ENCODE results near the gene ZBTB44. TPM values are rescaled to one million over a fixed set of nuclear protein-coding genes. Genes with fewer than 3 reads are reported as not detected.

Gene ZBTB44
- total RNA-seq, 1 donor from 2014 or later = 24.4 TPM

DNA sequence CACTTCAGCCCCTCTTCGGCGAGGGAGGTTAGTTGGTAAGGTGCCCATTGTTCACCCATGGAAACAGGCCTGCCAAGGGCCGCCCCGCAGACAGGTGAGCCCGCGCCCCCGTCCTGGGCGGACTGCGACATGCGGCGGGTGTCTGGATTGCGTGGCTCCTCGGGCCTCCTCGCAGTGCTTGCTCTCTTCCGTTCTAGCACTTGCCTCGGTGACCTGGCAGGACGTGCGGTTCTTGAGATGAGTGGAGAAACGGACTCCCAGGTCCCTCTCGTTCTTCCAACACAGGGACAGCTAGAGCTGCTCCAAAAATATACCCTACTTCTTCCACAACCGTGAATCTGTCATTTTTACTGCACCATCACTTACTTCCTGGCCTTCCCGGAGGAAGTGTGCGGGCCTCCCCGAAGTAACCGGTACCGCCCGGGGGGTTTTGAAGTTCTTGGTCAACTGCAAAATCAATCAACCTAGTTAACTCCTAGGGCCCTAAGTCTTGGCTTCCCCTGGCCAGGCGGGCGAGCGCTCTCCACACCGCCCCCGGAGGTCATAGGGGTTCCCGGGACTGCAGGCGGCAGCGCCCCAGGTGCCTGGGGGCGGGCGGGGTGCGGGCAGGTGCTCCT, 745 bp upstream of the ZBTB44 start:
- peak overlapping the region; percentile 31 to 90 for H3K27ac ChIP-seq
- no peaks in the 10 kb centered on the region for H3K9me3 ChIP-seq
- H3K4me1 ChIP-seq = peaks cover 0 to 21% of the 10 kb centered on the region in 2 donors
- H3K4me3 ChIP-seq = peak overlapping the region; percentile 89 to 98
- TF ChIP-seq, protein P1, sequence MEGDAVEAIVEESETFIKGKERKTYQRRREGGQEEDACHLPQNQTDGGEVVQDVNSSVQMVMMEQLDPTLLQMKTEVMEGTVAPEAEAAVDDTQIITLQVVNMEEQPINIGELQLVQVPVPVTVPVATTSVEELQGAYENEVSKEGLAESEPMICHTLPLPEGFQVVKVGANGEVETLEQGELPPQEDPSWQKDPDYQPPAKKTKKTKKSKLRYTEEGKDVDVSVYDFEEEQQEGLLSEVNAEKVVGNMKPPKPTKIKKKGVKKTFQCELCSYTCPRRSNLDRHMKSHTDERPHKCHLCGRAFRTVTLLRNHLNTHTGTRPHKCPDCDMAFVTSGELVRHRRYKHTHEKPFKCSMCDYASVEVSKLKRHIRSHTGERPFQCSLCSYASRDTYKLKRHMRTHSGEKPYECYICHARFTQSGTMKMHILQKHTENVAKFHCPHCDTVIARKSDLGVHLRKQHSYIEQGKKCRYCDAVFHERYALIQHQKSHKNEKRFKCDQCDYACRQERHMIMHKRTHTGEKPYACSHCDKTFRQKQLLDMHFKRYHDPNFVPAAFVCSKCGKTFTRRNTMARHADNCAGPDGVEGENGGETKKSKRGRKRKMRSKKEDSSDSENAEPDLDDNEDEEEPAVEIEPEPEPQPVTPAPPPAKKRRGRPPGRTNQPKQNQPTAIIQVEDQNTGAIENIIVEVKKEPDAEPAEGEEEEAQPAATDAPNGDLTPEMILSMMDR (IDR thresholded peaks at IDR 0.05) = no peak
- intact Hi-C loops (cut with DNase I) = loop anchor here (2.0 to 10.0 kb wide), 4 partner anchors 112 to 549 kb away; partner anchors contain the start of genes ADAMTS8, APLP2 and NFRKB
- H3K36me3 ChIP-seq = no peaks in the 10 kb centered on the region
- H3K27me3 ChIP-seq = no peaks in the 10 kb centered on the region
- no peak for DNase-seq (ENCODE audit: low spot score in 2 of 2)

DNA sequence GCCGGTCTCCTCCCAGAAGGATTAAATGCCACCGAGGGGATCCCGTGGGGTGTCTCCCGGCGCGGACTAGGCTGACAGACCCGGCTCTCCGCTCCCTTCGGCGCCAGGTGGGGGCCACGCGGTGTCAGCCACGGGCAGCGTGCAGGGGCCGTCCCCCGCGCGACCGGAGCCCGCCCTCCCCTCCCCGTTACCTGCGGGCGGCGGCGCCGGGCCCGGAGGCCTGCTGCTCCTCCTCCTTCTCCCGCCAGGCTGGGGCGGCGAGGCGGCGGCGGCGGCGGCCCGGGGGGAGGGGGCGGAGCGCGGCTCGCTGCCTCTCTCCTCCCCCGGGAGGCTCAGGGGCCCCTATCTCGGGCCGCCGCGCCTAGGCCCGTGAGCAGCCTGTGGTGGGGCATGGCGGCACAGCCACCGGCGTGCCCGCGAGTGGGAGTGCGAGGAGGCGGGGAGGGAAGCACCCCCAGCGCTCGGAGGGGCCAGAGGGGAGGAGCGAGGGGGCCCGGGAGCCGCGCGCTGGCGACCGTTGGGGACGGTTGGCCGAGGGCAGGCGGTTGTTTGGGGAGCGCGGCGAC, 450 bp downstream of the ZBTB44 start:
- DNase-seq (ENCODE audit: low spot score in 2 of 2) = peak; percentile 11 to 71
- Histone ChIP-seq H3K4me1 (peaks cover 0 to 25% of the 10 kb centered on the region in 2 donors), H3K27ac (peak overlapping the region; percentile 90 to 95), H3K9me3 (no peaks in the 10 kb centered on the region), H3K4me3 (peak overlapping the region; percentile 89 to 98), H3K27me3 (no peaks in the 10 kb centered on the region), H3K36me3 (no peaks in the 10 kb centered on the region)
- TF ChIP-seq, protein P1 (IDR thresholded peaks at IDR 0.05) = no peak
- intact Hi-C loops (cut with DNase I) = loop anchor here (2.0 to 10.0 kb wide), 7 partner anchors 88 to 598 kb away; partner anchors contain the start of genes APLP2, NFRKB and PRDM10

DNA sequence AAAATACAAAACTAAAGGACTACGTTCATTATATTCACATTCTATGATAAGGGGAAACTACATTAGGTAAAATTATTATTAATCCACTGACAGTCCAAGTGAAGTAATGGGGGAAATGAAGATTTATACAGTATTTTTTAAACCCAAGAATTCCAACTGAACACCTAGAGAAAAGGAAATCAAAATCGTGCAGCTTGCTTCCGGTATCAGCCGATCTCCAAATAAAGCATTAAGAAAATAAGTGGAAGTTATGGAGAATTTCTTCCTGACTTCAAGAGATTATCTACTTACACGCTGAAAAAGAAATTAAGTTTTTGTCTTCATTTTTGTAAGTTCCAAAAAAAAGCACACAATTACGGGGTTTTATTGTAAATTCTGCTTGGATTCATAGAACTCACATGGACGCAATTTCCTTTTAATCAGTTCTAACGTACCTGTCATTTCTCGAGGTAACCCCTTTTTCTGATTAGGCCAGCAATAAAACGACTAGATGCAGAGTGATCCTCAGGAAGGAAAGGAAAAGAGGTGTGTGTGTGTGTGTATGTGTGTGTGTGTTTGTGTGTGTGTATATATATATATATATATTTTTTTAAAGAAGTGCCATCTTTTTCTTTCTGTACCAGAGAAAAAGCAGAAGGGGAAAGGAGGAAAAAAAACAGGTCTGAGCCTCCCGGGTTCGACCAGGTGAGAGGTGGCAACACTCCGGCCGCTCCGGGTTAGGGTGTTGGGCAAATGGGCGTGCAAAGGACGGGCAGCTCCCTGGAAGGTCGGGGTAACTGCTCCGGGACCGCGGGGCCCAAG, 1.1 kb downstream of the ZBTB44 start:
- intact Hi-C loops (cut with DNase I) = loop anchor here (2.0 to 10.0 kb wide), 7 partner anchors 89 to 599 kb away; partner anchors contain the start of genes APLP2, NFRKB and PRDM10
- no peaks in the 10 kb centered on the region for H3K27me3 ChIP-seq
- H3K4me1 ChIP-seq = peaks cover 0 to 25% of the 10 kb centered on the region in 2 donors
- no peaks in the 10 kb centered on the region for H3K36me3 ChIP-seq
- peak overlapping the region; percentile 90 to 95 for H3K27ac ChIP-seq
- no peaks in the 10 kb centered on the region for H3K9me3 ChIP-seq
- H3K4me3 ChIP-seq = peak overlapping the region; percentile 89 to 98
- TF ChIP-seq, protein P1 (IDR thresholded peaks at IDR 0.05) = no peak
- DNase-seq (ENCODE audit: low spot score in 2 of 2) = no peak

DNA sequence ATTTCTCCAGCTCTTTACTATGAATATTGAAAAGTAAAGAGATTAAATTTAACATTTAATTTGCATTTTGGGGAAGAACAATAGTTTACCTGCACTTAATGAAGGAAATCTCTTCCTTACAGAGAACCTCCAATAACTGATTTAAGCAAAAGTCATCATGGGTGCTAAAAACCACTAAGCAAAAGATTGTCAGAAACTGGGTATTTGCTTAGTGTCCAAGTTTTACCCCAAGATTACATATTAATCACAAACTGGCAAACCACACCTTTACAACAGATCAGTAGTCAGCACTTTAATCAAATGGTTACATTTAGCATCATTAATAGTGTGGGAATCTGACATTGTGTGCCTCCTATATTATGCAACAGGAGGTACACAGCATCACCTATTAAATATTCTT, 2.7 kb downstream of the ZBTB44 start:
- no peak overlapping the region for H3K27ac ChIP-seq
- peaks cover 0 to 25% of the 10 kb centered on the region in 2 donors for H3K4me1 ChIP-seq
- H3K9me3 ChIP-seq = no peaks in the 10 kb centered on the region
- intact Hi-C loops (cut with DNase I) = loop anchor here (5.0 to 10.0 kb wide), 6 partner anchors 90 to 600 kb away; partner anchors contain the start of genes NFRKB and PRDM10
- H3K36me3 ChIP-seq = no peaks in the 10 kb centered on the region
- no peak for DNase-seq (ENCODE audit: low spot score in 2 of 2)
- TF ChIP-seq, protein P1 (IDR thresholded peaks at IDR 0.05) = no peak
- H3K27me3 ChIP-seq = no peaks in the 10 kb centered on the region
- H3K4me3 ChIP-seq = no peak overlapping the region

DNA sequence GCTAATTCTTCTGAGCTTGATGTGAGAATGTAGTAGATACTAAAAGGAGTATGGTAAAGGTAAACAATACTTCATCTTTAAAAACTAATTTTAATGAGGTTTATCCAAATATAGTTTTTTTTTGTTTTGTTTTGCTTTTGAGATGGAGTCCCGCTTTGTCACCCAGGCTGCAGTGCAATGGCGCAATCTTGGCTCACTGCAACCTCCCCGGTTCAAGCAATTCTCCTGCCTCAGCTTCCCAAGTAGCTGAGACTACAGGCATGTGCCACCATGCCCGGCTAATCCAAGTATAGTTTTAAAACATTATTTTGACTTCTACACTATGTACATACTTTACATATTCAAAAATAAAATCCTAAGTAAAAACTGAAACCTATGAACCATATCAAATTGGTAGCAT, 4.1 kb downstream of the ZBTB44 start:
- no peak for DNase-seq (ENCODE audit: low spot score in 2 of 2)
- H3K4me3 ChIP-seq = no peak overlapping the region
- H3K27ac ChIP-seq = no peak overlapping the region
- TF ChIP-seq, protein P1 (IDR thresholded peaks at IDR 0.05) = no peak
- peaks cover 0 to 25% of the 10 kb centered on the region in 2 donors for H3K4me1 ChIP-seq
- no peaks in the 10 kb centered on the region for H3K36me3 ChIP-seq
- intact Hi-C loops (cut with DNase I) = loop anchor here (5.0 to 10.0 kb wide), 6 partner anchors 92 to 602 kb away; partner anchors contain the start of genes NFRKB and PRDM10
- peaks cover 0 to 1% of the 10 kb centered on the region in 2 donors for H3K9me3 ChIP-seq
- no peaks in the 10 kb centered on the region for H3K27me3 ChIP-seq

Data from ascending aorta (tissue), 2 donors.